Fibroblast of skin of right biceps (primary cell): ENCODE measurements around the gene SF1.

Experiments
- DNase-seq: peaks from one replicate; pipeline ENCODE4 v3.0.0-alpha.2; 2013

SF1 gene

DNA sequence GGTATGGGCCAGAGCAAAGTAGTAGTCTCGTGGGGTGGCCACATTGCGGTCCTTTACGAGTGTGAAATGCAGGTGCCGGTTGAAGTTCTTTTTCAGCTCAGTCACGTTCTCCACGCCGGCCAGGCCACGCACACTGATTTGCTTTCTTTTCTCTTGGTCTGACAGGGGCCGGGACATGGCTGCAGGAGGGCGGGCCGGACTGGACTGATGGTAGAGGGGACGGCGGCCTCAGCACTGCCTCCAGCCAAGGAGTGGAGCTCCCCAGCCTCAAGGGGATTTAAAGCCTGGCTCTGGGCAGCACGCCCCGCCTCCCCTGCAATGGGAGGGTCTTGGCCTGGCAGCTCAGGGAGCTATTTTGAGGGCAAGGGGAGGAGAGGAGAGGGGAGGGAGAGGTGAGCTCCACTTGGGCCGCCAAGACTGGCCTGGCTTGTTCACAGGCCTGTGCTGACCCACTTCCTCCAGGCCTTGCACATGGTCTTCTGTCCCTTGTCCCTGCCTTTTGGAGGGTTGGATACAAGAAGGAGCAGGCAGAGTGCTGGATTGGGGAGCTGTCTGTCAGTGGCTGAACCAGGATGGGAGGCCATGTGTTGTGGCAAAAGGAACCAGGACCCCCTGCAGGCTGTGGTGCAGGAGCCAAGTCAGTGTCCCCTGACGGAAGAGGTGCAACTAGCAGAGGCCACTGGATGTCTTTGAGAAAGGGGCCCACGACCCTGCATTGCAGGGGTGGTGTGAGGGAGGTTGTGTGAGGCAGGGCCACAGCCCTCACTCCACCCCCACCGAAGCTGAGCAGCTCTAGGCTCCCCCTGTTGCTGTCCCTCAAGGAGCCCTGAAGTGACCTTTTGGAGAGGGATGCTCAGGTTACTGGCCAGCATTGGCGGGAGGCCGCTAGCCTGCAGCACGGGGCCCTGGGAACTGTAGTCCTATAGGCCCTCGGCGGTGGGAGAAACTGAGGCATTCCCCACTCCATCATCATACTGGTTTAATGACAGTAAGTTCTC lies 18.3 kb downstream of the SF1 start, which contains the start of gene PYGM:
PYGM (minus strand) TSS at position 253 of the 998 bp plus-strand sequence; CDS start at position 177, 76 bp downstream.
- DNase-seq, result peak; percentile 37

DNA sequence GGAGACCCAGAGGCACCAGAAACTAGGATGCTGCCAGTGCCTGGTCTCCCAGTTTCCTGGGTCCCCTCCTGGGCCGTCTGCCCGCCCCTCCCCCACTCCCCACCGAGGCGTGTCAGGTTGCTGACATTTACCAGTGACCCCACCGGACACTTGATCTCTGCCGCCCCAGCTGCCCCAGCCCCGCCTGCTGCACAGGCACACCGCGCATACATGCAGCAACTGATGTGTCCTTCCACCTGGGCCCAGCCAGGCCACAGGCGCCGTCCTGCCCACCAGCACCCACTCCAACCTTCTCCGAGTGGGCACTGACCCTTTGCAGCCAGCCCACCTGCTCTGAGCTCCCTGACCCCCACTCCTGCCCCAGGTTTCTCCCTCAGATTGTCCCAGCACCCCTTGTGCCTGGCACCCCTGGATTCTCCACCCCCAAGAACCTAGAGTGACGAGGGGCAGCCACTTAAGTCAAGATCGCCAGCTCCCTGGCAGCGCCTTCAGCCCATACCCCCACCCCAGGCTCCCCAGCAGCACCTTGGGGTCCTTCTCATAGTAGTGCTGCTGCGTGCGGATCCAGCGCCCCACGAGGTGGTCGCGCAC lies 19.1 kb downstream of the SF1 start:
- no peak for DNase-seq

DNA sequence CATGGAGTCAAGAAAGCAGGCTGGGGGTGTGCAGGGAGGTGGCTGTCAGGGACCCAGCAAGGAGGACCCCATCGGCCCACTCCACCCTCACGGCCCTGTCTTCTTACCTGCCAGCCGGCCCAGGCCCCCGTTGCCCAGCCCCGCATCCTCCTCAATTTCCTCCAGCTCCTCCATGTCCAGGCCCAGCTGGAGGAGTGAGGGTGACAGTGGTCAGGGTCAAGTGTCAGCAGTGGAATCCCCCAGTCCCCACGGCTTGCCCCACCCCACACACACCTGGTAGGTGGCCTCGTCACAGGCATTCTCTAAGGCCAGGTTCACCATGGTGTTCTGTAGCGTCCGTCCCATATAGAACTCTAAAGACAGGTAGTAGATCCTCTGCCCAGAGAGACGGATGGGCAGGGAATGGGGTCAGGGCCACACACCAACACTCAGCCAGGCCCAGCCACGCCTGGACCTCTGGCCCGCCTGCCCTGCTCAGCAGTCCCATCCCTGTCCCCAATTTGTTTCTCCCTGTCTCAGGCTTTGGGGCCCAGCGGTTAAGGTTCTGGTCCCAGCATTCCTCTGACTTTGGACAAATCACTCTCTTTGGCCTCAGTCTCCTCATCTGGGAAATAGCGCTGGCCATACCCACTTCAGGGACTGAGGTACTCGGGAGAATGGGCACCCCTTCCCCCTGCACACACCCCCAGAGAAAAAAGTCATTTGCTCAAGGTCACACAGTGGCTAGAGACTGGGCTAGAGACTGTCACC lies 19.8 kb downstream of the SF1 start:
- no peak for DNase-seq

DNA sequence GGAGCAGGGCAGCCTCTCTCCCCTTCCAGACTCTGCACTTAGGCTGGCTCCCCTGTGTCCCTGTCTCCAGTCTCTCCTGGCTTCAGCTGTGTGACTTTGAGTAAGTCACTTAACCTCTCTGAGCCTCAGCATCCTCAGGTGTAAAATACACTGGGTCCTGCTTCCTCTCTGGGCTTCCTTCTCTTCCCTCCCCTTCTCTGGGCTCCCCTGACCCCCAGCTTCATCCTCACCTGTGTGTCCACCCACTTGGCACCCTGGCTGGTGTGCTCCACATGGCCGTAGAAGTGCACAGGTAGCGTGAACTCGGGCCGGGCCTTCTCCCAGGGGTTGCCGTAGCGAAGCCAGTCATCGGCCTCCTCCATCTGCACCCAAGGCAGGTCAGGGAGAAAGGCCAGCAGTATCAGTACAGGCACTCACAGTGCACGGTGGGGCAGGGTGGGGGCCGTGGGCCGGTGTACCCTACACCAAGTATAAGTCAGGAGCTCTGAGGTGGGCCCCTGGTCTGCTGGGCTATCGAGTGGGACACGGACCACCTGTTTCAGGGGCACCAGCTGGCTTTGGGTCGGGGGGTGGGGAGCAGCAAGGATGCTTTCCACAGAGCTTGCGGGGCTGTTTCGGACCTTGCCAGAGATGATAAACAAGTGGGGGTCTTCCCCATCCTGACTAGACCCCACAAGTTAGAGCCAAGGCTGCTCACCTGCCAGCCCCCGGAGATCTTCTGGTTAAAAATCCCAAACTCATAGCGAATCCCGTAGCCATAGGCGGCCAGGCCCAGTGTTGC lies 20.6 kb downstream of the SF1 start:
- DNase-seq, result no peak

DNA sequence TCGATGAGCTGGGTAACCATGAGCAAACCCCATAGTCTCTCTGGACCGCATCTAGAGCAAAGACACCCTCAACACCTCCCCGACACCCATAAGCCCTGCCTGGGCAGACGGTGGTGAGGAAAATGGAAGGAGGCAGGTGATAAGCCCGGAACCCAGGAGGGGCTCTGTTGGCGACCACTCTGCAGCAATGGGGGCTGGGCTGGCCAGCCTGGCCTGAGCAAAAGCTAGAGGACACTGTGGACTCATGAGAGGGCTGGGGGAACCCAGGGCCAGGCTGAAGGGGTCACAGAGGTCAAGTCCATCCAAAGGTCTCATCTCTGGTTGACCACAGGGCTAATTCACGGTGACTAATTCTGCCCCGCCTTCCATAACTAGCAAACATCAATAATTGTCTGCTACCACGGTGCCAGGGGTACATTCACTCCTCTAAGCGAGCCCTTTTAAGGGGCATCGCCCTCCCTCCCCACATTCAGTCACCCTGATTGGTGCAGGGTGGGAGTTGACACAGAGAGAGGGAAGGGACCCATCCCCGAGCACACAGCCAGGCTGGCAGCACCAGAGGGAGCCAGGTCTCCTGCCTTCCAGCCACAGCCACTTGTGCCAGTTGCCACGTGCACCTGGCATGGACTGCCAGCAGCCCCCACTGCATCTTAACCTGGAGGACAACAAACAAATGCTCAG lies 22.5 kb downstream of the SF1 start:
- no peak for DNase-seq

DNA sequence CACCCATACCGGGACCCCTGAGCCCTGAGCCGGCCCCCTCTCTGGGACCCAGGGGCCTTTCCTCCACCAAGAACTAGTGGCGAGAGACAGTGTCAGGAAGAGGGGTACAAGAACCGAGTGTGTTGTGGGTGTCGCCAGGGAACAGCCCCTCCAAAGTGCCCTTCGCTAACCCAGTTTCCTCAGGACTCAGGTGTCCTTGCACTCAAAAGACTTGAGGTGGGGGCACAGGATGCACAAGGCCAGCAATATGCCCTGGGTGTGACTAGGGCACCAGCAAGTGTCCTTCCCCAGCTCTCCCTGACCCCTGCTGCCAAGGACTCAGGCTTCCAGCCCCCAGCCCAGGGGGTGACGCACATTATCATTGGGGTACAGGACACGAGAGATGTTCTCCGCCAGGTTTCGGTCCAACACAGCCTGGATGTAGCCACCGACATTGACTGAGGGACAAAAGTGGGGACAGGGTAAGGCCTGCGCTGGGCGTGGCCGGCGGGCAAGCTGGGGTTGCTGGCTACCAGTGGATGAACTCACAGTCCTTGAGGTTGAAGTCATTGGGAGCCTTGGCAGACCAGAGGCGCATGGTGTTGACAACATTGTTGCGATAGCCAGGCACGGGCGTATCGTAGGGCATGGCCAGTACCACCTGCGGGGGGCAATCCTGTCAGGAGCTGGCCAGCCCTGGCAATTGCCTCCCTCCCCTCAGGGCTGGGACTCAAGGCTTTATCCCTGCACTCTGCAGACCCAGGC lies 23.3 kb downstream of the SF1 start:
- DNase-seq, result no peak

DNA sequence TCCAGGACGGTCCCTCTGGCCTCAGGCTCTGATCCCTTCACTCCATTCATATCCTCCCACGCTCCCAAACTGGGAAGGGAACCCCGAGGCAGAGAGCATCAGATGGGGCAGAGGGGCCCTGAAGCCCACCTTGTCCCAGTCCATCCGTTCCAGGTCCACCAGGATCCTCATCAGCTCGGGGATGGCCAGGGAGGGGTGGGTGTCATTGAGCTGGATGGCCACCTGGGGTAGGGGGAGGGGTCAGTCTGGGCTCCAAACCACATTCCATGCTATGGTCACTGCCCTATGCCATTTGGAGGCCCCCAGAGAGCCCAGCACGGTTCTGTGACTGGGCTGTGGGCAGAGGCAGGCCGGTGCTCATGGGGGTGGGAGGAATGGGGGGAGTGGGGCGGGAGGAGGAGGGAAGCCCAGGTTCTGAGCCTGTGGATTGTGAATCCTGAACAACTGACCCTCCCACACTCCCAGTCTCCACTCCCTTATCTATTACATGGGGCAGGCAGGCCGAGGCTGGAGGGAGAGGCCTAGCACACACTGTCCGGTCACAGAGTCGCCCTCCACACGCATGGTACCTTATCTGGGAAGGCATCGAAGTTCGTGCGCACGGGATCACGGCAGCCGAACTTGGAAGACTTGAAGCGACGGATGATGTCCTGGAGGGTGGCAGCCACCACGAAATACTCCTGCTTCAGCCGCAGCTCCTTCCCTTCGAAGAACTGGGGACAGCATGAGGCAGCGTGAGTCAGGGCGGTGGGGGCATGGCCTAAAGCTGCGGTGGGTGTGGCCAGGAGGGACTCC lies 24.0 kb downstream of the SF1 start:
- no peak for DNase-seq

DNA sequence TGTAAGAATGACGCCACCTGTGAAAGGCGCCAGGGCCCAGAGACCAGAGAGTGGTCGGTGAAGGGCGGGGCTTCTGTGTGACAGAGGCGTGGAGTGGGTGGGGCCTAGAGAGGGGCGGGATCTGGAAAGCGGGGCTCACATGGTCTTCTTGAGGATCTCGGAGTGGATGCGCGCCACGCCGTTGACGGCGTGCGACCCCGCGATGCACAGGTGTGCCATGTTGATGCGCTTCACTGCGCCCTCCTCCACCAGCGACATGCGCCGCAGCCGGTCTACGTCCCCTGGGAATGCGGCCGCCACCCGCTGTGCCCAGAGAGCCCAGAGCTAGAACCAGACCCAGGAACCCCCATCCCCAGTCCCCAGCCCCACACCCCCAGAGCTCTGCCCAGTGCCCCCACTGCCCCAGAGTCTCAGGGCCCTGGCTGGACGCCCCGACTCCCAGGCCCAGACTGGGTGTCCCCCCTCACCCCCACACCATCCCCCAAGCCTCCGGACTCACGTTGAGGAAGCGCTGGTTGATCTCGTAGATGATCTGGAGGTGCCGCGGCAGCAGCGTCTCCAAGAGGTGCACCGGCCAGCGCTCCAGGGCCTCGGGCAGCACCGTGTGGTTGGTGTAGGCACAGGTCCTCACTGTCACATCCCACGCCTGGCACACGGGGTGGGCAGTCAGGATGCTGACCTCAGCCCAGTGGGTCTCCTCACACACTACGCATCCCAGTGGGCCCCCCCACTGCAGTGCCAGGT lies 24.8 kb downstream of the SF1 start:
- no peak for DNase-seq

DNA sequence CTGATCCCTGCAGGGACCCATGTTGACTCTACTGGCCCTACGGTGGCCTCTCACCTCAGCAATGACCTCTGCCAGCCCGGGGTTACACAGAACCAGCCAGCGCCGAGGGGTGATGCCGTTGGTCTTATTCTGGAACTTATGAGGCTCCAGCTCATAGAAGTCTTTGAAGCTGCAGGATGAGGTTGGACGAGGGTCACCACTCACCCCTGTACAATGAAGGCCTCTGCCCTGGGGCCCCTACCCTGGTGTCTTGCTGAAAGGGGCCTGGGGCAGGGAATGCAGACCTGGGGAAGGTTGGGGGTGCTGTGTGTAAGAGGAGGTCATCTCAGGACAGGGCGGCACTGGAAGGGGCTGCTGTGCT lies 25.3 kb downstream of the SF1 start:
- no peak for DNase-seq

DNA sequence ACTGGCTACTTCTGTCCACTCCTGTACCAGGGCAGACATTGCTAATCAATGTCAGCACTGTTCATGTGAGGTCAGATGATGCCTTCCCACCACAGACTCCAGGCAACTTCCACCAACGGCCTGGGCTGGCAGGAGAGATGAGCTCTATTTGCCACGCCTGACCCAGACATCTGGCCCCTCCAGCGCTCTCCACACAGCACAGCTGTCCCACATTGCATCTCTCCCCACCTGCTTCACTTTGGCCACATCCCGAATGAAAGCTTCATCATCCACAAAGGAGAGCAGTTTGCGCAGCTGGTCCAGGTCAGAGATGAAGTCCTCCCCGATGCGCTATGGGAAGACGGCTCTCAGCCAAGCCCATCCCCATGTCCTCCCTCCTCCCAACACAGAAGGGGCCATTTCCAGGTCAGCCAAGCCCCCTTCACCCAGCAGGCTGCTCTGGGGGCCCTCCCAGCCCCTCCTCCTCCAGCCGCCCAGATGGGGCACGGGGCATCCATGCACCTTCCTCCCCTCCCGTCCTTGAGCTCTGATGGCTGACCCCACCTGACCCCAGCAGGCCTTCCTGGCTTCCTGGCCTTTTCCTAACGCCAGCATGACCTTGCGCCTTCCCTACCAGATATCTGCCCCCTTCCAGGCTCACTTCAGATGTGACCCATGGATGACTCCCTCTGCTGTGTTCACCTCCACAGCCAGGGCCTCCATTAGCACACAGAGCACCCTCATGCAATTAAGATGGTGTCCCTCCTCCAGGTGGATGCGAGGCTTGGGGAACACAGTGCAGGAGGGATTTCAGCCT lies 26.0 kb downstream of the SF1 start:
- DNase-seq, result no peak

DNA sequence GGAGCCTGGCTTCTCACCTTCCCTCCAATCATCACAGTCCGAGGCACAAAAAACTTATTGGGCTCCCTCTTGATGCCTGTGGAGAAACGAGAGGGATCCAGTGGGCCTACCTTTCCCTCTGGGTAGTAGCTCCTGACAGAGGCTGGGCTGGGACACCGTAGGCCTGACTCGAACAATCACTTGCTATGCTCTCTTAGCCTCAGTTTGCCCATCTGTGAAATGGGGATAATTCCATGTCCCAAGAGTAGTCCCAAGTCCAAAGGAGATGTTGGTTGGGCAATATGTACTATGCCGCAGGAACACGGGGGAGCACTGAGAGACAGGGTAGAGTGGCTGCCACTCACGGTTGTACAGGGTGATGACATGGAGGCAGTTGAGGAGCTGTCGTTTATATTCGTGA lies 26.8 kb downstream of the SF1 start:
- no peak for DNase-seq

DNA sequence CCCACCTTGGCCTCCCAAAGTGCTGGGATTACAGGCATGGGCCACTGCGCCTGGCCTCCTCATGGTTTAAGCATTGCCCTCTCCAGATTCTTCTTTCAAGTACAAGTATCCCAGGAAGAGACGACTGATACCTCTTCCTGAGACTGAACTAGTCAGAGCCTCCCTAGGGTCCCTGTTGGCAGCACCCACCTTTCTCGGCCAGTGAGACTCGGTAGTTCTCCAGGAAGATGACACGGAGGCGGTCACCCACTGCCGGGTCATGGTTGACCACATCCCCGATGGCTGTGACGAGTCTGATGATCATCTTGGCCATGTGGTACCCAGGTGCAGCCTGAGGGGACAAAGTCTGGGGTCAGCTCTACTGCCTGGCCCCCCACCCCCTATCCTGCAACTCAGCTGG lies 27.2 kb downstream of the SF1 start:
- DNase-seq, result no peak

DNA sequence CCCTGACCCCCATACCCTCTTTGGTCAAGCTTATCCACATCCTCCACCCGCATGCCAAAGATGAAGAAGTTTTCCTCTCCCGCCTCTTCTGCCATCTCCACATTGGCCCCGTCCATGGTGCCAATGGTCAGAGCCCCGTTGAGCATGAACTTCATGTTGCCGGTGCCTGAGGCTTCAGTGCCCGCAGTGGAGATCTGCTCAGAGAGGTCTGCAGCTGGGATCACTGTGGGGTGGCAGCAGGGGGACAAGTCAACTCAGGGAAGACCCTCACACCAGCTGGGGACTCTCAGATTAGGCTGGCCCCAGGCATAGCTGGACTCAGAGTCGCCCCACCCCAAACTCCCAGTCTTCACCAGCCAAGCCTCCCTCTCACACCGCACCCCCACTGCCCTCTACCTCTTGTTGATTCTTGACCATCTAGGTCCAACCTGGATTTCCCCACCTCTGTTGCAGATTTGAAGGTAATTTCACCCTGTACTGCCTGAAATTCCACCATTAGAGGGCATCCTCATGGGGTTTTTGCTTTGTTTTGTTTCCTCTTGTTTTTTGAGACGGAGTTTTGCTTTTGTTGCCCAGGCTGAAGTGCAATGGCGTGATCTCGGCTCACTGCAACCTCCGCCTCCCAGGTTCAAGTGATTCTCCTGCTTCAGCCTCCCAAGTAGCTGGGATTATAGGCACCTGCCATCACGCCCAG lies 27.8 kb downstream of the SF1 start:
- DNase-seq, result no peak

DNA sequence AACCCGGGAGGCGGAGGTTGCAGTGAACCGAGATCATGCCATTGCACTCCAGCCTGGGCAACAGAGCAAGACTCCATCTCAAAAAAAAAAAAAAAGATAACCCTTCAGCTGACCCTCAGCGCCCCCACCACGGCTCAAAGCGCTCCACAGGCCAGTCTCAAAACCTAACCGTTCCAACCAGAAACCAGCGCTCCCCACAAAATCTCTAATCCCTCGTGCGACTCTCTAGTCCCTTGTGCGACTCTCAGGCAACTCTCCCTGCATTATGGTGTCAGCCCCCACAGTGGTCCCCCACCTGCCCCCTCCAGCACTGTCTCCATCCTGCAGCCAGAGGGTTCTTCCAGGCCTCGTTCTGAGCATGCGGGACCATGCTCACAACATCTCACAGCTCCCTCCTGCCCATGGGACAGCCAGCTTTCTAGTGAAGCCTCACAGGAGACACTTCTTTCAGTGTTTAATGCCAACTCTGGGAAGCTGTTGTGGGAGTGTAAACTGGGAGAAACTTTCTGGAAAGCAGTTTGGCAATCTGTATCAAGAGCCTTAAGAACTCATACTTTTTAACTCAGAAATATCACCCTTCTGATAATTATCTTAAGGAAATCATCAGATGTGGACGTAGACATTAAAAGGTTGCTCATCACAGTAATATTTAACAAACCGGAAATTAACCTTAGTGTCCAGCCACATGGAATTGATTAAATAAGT lies 30.2 kb downstream of the SF1 start:
- peak; percentile 87 for DNase-seq

DNA sequence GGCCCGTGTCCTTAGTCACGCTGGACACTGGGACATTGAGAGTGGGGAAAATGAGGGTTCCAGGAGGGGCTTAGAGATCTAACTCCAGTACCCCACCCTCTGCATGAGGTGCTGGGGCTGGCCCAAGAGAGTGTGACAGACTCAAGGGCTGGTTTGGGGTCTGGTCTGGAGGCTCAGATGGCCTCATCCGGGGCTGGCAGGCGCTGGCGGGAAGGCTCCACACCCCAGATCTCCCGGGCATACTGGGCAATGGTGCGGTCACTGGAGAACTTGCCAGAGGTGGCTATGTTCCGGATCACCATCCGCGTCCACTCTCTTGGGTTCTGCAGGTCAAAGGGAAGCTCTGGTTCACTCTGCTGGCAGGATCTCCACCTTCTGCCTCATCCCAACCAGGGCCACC lies 31.9 kb downstream of the SF1 start:
- DNase-seq, result no peak

DNA sequence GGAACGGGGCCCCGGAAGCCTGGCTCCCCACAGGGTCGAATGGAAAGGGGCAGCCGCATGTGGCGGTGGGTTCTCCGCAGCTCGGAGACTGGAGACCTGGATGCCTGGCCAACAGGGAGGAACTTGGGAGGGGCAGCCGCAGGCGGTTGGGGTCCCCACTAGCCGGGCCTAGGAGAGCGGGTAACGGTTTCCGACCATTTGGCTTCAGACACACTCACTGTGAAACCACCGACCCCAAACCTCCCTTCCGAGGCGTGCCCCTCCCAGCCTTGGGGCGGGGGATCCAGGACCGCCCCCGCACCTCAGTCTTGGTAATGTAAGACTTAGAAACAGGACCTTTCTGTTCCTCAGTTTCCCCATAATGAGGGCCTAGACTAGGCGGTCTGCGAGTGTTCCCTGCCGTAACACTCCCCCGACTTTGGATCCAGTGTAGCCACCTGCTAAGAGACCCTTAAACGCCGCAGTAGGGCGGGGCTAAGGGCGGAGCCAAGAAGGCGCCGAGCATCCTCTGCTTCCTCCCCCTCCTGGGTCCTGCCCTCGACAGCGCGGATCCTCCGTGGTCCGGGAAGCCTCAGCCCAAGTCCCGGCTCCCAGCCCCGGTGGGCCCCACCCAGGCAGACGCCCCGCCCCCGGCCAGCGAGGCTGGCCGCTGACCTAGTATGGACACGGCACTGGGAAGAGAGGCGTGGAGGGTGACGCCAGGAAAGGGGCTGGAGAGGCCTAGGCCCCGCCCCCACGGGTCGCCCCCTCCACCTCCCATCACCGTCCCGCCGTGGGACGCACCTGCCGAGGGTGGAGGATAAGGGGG lies 32.6 kb downstream of the SF1 start:
- peak; percentile 17 for DNase-seq

DNA sequence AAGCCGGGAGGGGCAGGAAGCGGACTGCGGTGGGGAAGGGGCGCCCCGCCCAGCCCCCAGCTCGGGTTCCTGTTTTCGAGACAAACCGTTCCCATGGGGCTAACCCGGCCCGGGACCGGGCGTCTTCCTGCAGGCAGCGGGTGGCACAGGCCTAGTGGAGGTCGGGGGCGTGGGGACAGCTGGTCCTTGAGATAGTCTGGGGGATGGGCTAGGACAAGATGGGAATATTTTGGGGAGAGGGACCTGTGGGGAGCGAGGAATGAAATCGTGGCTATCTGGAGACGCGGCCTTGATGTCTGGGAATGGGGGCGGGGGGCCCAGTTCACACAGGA lies 33.2 kb downstream of the SF1 start:
- DNase-seq, result no peak
